ENCODE results near the gene CIC. TPM values are rescaled to one million over a fixed set of nuclear protein-coding genes. Genes with fewer than 3 reads are reported as not detected.
A peak's percentile ranks its signal among the peaks of the same experiment; 100 is the strongest.

CIC gene
- total RNA-seq, 1 experiment from 2014 or later: 60.7 TPM

DNA sequence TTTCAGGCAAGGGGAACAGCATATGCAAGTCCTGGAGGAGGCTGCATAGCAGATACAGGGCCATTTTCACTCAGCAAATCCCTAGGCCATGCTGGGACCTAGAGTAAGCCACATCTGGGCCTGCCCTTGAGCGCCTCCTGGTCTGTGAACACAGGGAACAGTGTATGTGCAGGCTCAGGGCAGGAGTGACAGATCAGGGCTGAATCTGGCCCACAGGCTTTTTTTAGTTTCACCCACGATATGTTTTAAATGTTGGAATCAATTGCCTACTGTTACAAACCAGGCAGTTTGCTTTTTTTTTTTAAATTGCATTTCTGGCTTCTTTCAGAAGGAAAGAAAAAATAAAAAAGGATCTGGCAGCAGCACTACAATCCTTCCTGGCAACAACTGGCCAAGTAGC, 42.6 kb downstream of the CIC start:
- no peak overlapping the region for H3K4me3 ChIP-seq
- POLR2A ChIA-PET (ENCODE audit: unreplicated experiment): no interaction called here
- CTCF ChIA-PET: interaction anchor here (0.6 kb wide), 1 partner anchor 11 kb away, joined by 3 read pairs; no protein-coding TSS in a partner anchor
- H3F3A ChIP-seq (ENCODE audit: insufficient read depth, low read depth): 0 out of 2 replicates have a peak, but pooled peaks cover 4% of the 10 kb centered on the region
- no peak for TF ChIP-seq EZH2 (IDR thresholded peaks at IDR 0.05; ENCODE audit: low read depth)
- TF ChIP-seq, protein P1, sequence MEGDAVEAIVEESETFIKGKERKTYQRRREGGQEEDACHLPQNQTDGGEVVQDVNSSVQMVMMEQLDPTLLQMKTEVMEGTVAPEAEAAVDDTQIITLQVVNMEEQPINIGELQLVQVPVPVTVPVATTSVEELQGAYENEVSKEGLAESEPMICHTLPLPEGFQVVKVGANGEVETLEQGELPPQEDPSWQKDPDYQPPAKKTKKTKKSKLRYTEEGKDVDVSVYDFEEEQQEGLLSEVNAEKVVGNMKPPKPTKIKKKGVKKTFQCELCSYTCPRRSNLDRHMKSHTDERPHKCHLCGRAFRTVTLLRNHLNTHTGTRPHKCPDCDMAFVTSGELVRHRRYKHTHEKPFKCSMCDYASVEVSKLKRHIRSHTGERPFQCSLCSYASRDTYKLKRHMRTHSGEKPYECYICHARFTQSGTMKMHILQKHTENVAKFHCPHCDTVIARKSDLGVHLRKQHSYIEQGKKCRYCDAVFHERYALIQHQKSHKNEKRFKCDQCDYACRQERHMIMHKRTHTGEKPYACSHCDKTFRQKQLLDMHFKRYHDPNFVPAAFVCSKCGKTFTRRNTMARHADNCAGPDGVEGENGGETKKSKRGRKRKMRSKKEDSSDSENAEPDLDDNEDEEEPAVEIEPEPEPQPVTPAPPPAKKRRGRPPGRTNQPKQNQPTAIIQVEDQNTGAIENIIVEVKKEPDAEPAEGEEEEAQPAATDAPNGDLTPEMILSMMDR (conservative IDR thresholded peaks at IDR 0.05): no peak; the same call in 1 of the 2 replicates
- H4K20me1 ChIP-seq (ENCODE audit: insufficient read depth): no peaks in the 10 kb centered on the region
- H3K9me3 ChIP-seq (ENCODE audit: insufficient read depth, low read depth): no peaks in the 10 kb centered on the region
- intact Hi-C loops (cut with micrococcal nuclease; ENCODE audit: unreplicated experiment): no loop called here
- H3K4me2 ChIP-seq: no peak overlapping the region
- no peak for DNase-seq
- H3K27ac ChIP-seq: no peak overlapping the region
- H3K36me3 ChIP-seq (ENCODE audit: low read depth): no peaks in the 10 kb centered on the region
- H3K27me3 ChIP-seq (ENCODE audit: insufficient read depth, low read depth): peaks cover 28% of the 10 kb centered on the region; the same call in 1 of the 2 replicates
- BruUV-seq (replicated peaks): no TSS peak
- 0 out of 2 replicates have a peak, but pooled peaks cover 4% of the 10 kb centered on the region for H3K4me1 ChIP-seq (replicated peaks; ENCODE audit: insufficient read depth)
- H3K9me2 ChIP-seq (ENCODE audit: insufficient read depth): no peaks in the 10 kb centered on the region
- H2AFZ ChIP-seq: no peak overlapping the region
- no peaks in the 10 kb centered on the region for H3K79me2 ChIP-seq (ENCODE audit: low read depth)

DNA sequence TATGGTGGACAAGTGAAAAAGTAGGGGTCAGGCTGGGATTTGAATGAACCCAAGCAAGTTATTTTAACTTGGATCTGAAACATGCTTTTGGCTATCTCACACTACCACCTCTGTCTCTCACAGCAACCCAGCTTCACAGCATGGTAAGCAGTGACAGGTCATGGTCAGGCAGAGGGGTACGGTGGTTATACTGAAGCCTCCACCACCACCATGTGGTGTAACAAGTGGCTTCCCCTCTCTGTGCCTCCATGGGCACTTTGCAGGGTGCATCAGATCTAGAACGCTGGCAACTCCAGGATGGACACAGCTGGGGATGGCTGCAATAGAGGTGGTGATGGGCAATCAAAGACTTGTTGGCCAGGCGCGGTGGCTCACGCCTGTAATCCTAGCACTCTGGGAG, 43.3 kb downstream of the CIC start:
- ChIA-PET POLR2A (ENCODE audit: unreplicated experiment) (no interaction called here), CTCF (no interaction called here)
- no peak for TF ChIP-seq EZH2 (IDR thresholded peaks at IDR 0.05; ENCODE audit: low read depth)
- peaks cover 28% of the 10 kb centered on the region; the same call in 1 of the 2 replicates for H3K27me3 ChIP-seq (ENCODE audit: insufficient read depth, low read depth)
- no peaks in the 10 kb centered on the region for H4K20me1 ChIP-seq (ENCODE audit: insufficient read depth)
- 0 out of 2 replicates have a peak, but pooled peaks cover 4% of the 10 kb centered on the region for H3F3A ChIP-seq (ENCODE audit: insufficient read depth, low read depth)
- H3K4me2 ChIP-seq: no peak overlapping the region
- 0 out of 2 replicates have a peak, but pooled peaks cover 4% of the 10 kb centered on the region for H3K4me1 ChIP-seq (replicated peaks; ENCODE audit: insufficient read depth)
- no peaks in the 10 kb centered on the region for H3K36me3 ChIP-seq (ENCODE audit: low read depth)
- H3K27ac ChIP-seq: no peak overlapping the region
- H3K79me2 ChIP-seq (ENCODE audit: low read depth): no peaks in the 10 kb centered on the region
- DNase-seq: no peak
- H3K4me3 ChIP-seq: no peak overlapping the region
- H3K9me2 ChIP-seq (ENCODE audit: insufficient read depth): no peaks in the 10 kb centered on the region
- no peaks in the 10 kb centered on the region for H3K9me3 ChIP-seq (ENCODE audit: insufficient read depth, low read depth)
- BruUV-seq (replicated peaks): no TSS peak
- H2AFZ ChIP-seq: no peak overlapping the region
- intact Hi-C loops (cut with micrococcal nuclease; ENCODE audit: unreplicated experiment): no loop called here

DNA sequence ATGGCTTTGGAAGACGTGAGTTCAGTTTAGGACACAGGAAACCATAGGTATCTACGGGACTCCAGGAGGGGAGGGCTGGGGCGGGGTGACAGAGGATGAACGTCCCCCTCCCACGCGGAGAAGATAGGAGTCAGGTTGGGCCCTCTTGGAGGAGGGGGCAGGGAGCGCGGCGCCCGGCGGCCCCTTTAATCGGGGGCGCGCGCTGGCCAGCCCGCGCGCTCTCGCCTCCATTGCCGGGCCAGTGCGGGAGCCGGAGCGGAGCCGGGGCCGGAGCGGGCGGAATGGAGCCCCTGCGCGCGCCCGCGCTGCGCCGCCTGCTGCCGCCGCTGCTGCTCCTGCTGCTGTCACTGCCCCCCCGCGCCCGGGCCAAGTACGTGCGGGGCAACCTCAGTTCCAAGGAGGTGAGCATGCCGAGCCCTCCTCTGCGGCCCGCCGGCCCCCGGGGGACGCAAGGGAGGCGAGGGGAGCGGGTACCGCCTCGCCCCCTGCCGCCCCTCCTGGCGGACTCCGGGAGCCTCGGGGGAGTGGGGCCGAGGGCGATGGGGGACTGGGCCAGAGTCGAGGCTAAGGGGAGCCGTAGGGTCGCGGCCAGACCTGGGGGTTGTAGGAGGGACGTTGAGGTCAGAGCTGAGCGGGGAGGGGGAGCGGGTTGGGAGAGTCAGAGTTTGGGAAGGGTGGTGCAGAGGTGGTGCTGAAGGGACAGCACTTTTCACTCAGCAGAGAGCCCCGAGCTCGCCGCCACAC, 44.2 kb downstream of the CIC start, which contains the start of gene TMEM145:
Gene TMEM145, plus strand, starts transcription at position 214 of the 744 bp plus-strand sequence. Its CDS starts 68 bp downstream, at position 282.
- ChIA-PET CTCF (no interaction called here), POLR2A (ENCODE audit: unreplicated experiment) (no interaction called here)
- H3K36me3 ChIP-seq (ENCODE audit: low read depth): no peaks in the 10 kb centered on the region
- H3K4me3 ChIP-seq: peak within 1 kb of the TSS; percentile 68
- no peaks in the 10 kb centered on the region for H3K79me2 ChIP-seq (ENCODE audit: low read depth)
- H3F3A ChIP-seq (ENCODE audit: insufficient read depth, low read depth): 0 out of 2 replicates have a peak, but pooled peaks cover 4% of the 10 kb centered on the region
- H4K20me1 ChIP-seq (ENCODE audit: insufficient read depth): no peaks in the 10 kb centered on the region
- intact Hi-C loops (cut with micrococcal nuclease; ENCODE audit: unreplicated experiment): no loop called here
- no peak within 1 kb of the TSS for H3K27ac ChIP-seq
- peak within 1 kb of the TSS; percentile 66; the same call in 1 of the 2 replicates for H2AFZ ChIP-seq
- H3K4me2 ChIP-seq: peak within 1 kb of the TSS; percentile 99
- TF ChIP-seq EZH2 (IDR thresholded peaks at IDR 0.05; ENCODE audit: low read depth): no peak
- TF ChIP-seq, protein P1 (conservative IDR thresholded peaks at IDR 0.05): no peak; the same call in 1 of the 2 replicates
- peaks cover 28% of the 10 kb centered on the region; the same call in 1 of the 2 replicates for H3K27me3 ChIP-seq (ENCODE audit: insufficient read depth, low read depth)
- no TSS peak for BruUV-seq (replicated peaks)
- H3K9me2 ChIP-seq (ENCODE audit: insufficient read depth): no peaks in the 10 kb centered on the region
- peak in 1 of 2 experiments; percentile 46 for DNase-seq
- 0 out of 2 replicates have a peak, but pooled peaks cover 4% of the 10 kb centered on the region for H3K4me1 ChIP-seq (replicated peaks; ENCODE audit: insufficient read depth)
- no peaks in the 10 kb centered on the region for H3K9me3 ChIP-seq (ENCODE audit: insufficient read depth, low read depth)
